Smooth muscle cell (in vitro differentiated cells): Measurements from ENCODE around the gene AIFM3. TPM values are rescaled to one million over a fixed set of nuclear protein-coding genes. Genes with fewer than 3 reads are reported as not detected.

Source experiments
- DNase-seq: peaks from one replicate; lab custom pipeline; 2025; ENCODE audit not compliant: unreplicated experiment; lab: John Stamatoyannopoulos, UW
- H2AFZ ChIP-seq: fragments of 200-600 bp; sonication (generic); 2 replicates; pipeline ENCODE4 v1.6.0; 2016; ENCODE audit warnings: antibody characterized with exemption, low read depth, mild to moderate bottlenecking
- H3F3A ChIP-seq: fragments of 200-600 bp; sonication (generic); 2 replicates; pipeline ENCODE4 v1.6.0; 2017; ENCODE audit warnings: antibody characterized with exemption, low read depth
- H3K27ac ChIP-seq: fragments of 200-600 bp; sonication (generic); 2 replicates; pipeline ENCODE4 v1.5.1; 2016; ENCODE audit warnings: low read depth, mild to moderate bottlenecking
- H3K27me3 ChIP-seq: fragments of 200-600 bp; sonication (generic); 2 replicates; pipeline ENCODE4 v1.6.1; 2016; ENCODE audit warnings: low read depth, mild to moderate bottlenecking
- H3K36me3 ChIP-seq: fragments of 200-600 bp; sonication (generic); 2 replicates; pipeline ENCODE4 v1.5.1; 2016; ENCODE audit warnings: low read depth
- H3K4me1 ChIP-seq: fragments of 200-600 bp; sonication (generic); 2 replicates; pipeline ENCODE4 v1.5.1; 2016; ENCODE audit warnings: low read depth
- H3K4me2 ChIP-seq: fragments of 200-600 bp; sonication (generic); 2 replicates; pipeline ENCODE4 v1.6.0; 2016; ENCODE audit warnings: mild to moderate bottlenecking
- H3K4me3 ChIP-seq: fragments of 200-600 bp; sonication (generic); 2 replicates; pipeline ENCODE4 v1.5.1; 2016; ENCODE audit warnings: mild to moderate bottlenecking
- H3K79me2 ChIP-seq: fragments of 200-600 bp; sonication (generic); 2 replicates; pipeline ENCODE4 v1.6.0; 2016; ENCODE audit warnings: low read depth, mild to moderate bottlenecking
- H3K9ac ChIP-seq: fragments of 200-600 bp; sonication (generic); 2 replicates; pipeline ENCODE4 v1.6.0; 2016; ENCODE audit warnings: low read depth
- H3K9me3 ChIP-seq: fragments of 200-600 bp; sonication (generic); replicated peaks from 2 replicates; pipeline ENCODE4 v1.5.1; 2016; ENCODE audit warnings: low read depth
- H4K20me1 ChIP-seq: fragments of 200-600 bp; sonication (generic); 2 replicates; pipeline ENCODE4 v1.6.0; 2016; ENCODE audit warnings: low read depth
- CTCF ChIP-seq: fragments of 200-600 bp; sonication (generic); IDR thresholded peaks from 2 replicates; pipeline ENCODE4 v1.5.1; 2017; ENCODE audit warnings: borderline replicate concordance, mild to moderate bottlenecking, antibody characterized with exemption; ENCODE audit not compliant: insufficient read depth, poor library complexity, severe bottlenecking
- WGBS: methylation state at CpG from one replicate; pipeline ENCODE4 v1.1.7; 2016; ENCODE audit warnings: low lambda C conversion rate; 5-methylcytosine and 5-hydroxymethylcytosine counted together
- polyA plus RNA-seq: library from polyadenylated mRNA; unstranded; fragments of >200 nt; fragmentation: Nextera tagmentation; extraction: Ambion mirVana; gene quantifications from 2 replicates; pipeline ENCODE4 v1.2.1, GENCODE V29; 2016
- total RNA-seq: library from RNA; depleted of rRNA; stranded (reverse); fragments of >200 nt; gene quantifications from 2 replicates; pipeline ENCODE4 v1.2.3, GENCODE V29; 2014

Gene AIFM3
- total and polyA plus RNA-seq, 2 experiments from 2014 or later: 0.85 TPM; not detected in 1

GRCh38 chr22:20980523-20980922, 13.5 kb downstream of the AIFM3 start:
- H3K79me2 ChIP-seq: peaks cover 18% of the 10 kb centered on the region
- 89% methylated on average over 4 of the region's 4 CpGs for WGBS
- H2AFZ ChIP-seq: no peak overlapping the region
- TF ChIP-seq CTCF: no peak
- H3K27me3 ChIP-seq: no peaks in the 10 kb centered on the region
- H3K4me3 ChIP-seq: no peak overlapping the region
- H3K9ac ChIP-seq: no peak overlapping the region
- no peak overlapping the region for H3K27ac ChIP-seq
- no peaks in the 10 kb centered on the region for H4K20me1 ChIP-seq
- peak overlapping the region; percentile 74 for H3K4me2 ChIP-seq
- no peak for DNase-seq
- H3K4me1 ChIP-seq: peaks cover 19% of the 10 kb centered on the region
- H3K36me3 ChIP-seq: no peaks in the 10 kb centered on the region
- H3F3A ChIP-seq: no peaks in the 10 kb centered on the region
- no peaks in the 10 kb centered on the region for H3K9me3 ChIP-seq

DNA sequence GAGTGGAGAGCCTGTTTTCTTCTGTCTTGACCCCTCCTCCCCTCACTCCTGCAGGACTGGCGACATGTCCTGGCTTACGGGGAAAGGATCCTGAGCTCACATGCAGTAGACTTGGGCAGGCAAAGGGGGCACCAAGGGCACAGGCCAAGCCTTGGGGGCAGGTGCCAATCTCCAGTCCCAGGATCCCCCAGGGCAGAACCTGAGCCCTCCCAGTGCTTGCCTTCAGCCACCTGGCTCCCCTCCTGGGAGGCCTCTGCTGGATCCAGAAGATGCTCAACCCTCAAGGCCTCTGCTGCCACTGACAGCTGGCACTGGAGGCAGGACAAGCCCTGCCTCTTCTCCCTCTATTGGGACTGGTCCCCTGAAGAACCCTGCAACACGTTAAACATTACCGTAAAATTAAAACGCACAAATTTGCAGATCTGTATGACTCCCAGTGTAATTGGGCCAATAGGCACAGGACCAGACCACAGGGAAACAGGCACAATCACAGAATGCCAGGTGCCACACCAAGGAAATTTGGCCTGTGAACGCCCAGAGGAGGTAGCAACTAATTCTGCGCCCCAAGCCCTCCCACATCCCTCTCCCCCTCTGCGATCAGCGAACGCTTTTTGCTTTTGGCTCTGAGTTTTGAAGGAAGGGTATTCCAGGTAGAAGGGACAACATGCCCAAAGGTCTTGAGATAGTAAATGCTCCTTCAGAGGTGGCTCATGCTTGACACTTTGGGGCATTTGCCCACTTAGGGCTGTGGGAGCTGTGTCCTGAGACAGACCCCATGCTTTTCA, 14.1 kb downstream of the AIFM3 start:
- Histone ChIP-seq H3K4me3 (peak overlapping the region; percentile 90), H3K9me3 (no peaks in the 10 kb centered on the region), H3K27ac (peak overlapping the region; percentile 57), H3K4me2 (peak overlapping the region; percentile 98), H2AFZ (peak overlapping the region; percentile 86), H3F3A (no peaks in the 10 kb centered on the region), H3K36me3 (no peaks in the 10 kb centered on the region), H3K27me3 (no peaks in the 10 kb centered on the region), H3K9ac (peak overlapping the region; percentile 70), H3K79me2 (peaks cover 18% of the 10 kb centered on the region), H4K20me1 (no peaks in the 10 kb centered on the region), H3K4me1 (peaks cover 19% of the 10 kb centered on the region)
- TF ChIP-seq CTCF: no peak
- 82% methylated on average over 10 of the region's 10 CpGs for WGBS
- DNase-seq: no peak

- under 1% methylated on average over 82 of the region's 87 CpGs for WGBS
- Histone ChIP-seq H3K4me2 (peak within 1 kb of the TSS; percentile 98), H3K9me3 (no peaks in the 10 kb centered on the region), H3K79me2 (peaks cover 18% of the 10 kb centered on the region), H3K4me3 (peak within 1 kb of the TSS; percentile 90), H4K20me1 (no peaks in the 10 kb centered on the region), H3K9ac (peak within 1 kb of the TSS; percentile 70), H3K27ac (peak within 1 kb of the TSS; percentile 57), H3K27me3 (no peaks in the 10 kb centered on the region), H2AFZ (peak within 1 kb of the TSS; percentile 86), H3K36me3 (no peaks in the 10 kb centered on the region), H3K4me1 (peaks cover 19% of the 10 kb centered on the region), H3F3A (no peaks in the 10 kb centered on the region)
- peak; percentile 35 for TF ChIP-seq CTCF
- peak; percentile 67 for DNase-seq
Observed at GRCh38 chr22:20981787-20982562, 14.9 kb downstream of the AIFM3 start, which contains the start of gene LZTR1. Gene LZTR1, plus strand, starts transcription at chr22:20982297. Its CDS starts 75 bp downstream, at chr22:20982372.
